GM12872 (cell line): ENCODE results near the gene GIGYF1.

Experiments used
- CTCF ChIP-seq: IDR thresholded peaks from 3 replicates; pipeline ENCODE4 v1.5.1; 2011; ENCODE audit warnings: low read depth, mild to moderate bottlenecking, low read length, moderate library complexity; ENCODE audit not compliant: insufficient read depth

Gene GIGYF1

GRCh38 chr7:100667331-100668068 is 26.6 kb downstream of the GIGYF1 start:
- no peak for TF ChIP-seq CTCF

GRCh38 chr7:100665168-100665726 is 28.8 kb downstream of the GIGYF1 start:
- no peak for TF ChIP-seq CTCF

GRCh38 chr7:100655908-100656674 is 38.0 kb downstream of the GIGYF1 start, which contains the start of gene ACTL6B:
TSS of gene ACTL6B (minus strand) at chr7:100656448. CDS start at chr7:100656354, 94 bp downstream.
- no peak for TF ChIP-seq CTCF

GRCh38 chr7:100654908-100655831 is 38.9 kb downstream of the GIGYF1 start:
- no peak for TF ChIP-seq CTCF

GRCh38 chr7:100649826-100650565 is 44.1 kb downstream of the GIGYF1 start:
- TF ChIP-seq CTCF, result no peak

- no peak for TF ChIP-seq CTCF
These were observed 51.5 kb downstream of the GIGYF1 start for GRCh38 chr7:100642534-100642907.
